ENCODE measurements around the gene FAF2. TPM values are rescaled to one million over a fixed set of nuclear protein-coding genes. Genes with fewer than 3 reads are reported as not detected.

FAF2 gene
- total and polyA plus RNA-seq, 2 donors (not counting 3 experiments of a cell fraction or from before 2014, with no cell fraction given): 27.9 to 43.5 TPM

GRCh38 chr5:176491101-176491502, 42.9 kb downstream of the FAF2 start:
- CTCF ChIA-PET: no interaction called here
- no peaks in the 10 kb centered on the region for H3K79me2 ChIP-seq (ENCODE audit: control insufficient read depth, insufficient read depth, low read length)
- H3K4me3 ChIP-seq (replicated peaks in 1 of 3; ENCODE audit: insufficient read depth in 1 of 3, low read depth in 1 of 3, low read length in 3 of 3): no peak overlapping the region
- no peak overlapping the region for H3K27ac ChIP-seq (ENCODE audit: insufficient read depth, low read depth, low read length)
- no peaks in the 10 kb centered on the region for H3K4me1 ChIP-seq (ENCODE audit: control insufficient read depth, extremely low read depth, insufficient read depth, low read length)
- H3K4me2 ChIP-seq (ENCODE audit: insufficient read depth, low read length): no peak overlapping the region
- no peak overlapping the region for H3K9ac ChIP-seq (replicated peaks; ENCODE audit: extremely low read depth, insufficient read depth, low read length)
- H3K27me3 ChIP-seq (ENCODE audit: control insufficient read depth in 2 of 2, insufficient read depth in 2 of 2, low read length in 2 of 2): no peaks in the 10 kb centered on the region
- TF ChIP-seq EZH2 (IDR thresholded peaks at IDR 0.05; ENCODE audit: borderline replicate concordance, low read depth, low read length, severe bottlenecking) (no peak), POLR2AphosphoS5 (IDR thresholded peaks at IDR 0.05; ENCODE audit: insufficient read depth, low read depth, low read length) (no peak), CTCF (IDR thresholded peaks at IDR 0.05; ENCODE audit: extremely low read depth in 1 of 2, insufficient read depth in 1 of 2, low read depth in 1 of 2, low read length in 2 of 2) (no peak), FOS (IDR thresholded peaks at IDR 0.05; ENCODE audit: borderline replicate concordance, insufficient read depth, low read length) (no peak), JUN (IDR thresholded peaks at IDR 0.05; ENCODE audit: borderline replicate concordance, insufficient read depth, insufficient read length, low read depth) (no peak), MYC (IDR thresholded peaks at IDR 0.05; ENCODE audit: low read depth, low read length) (no peak), GATA2 (IDR thresholded peaks at IDR 0.05; ENCODE audit: insufficient read depth, insufficient read length, low read depth, low read length) (no peak), POLR2A (IDR thresholded peaks at IDR 0.05; ENCODE audit: low read depth, low read length) (no peak), MAX (IDR thresholded peaks at IDR 0.05; ENCODE audit: insufficient read depth, insufficient read length) (no peak)
- H3K36me3 ChIP-seq (ENCODE audit: control insufficient read depth in 2 of 2, extremely low read depth in 1 of 2, insufficient read depth in 2 of 2, low read length in 2 of 2): peaks cover 19 to 29% of the 10 kb centered on the region in 2 experiments
- dilution Hi-C loops (cut with MboI; ENCODE audit: extremely low pct_ligation_motif_present, low sequenced_read_pairs) (no loop called here), intact Hi-C loops (cut with micrococcal nuclease) (no loop called here)
- H2AFZ ChIP-seq (ENCODE audit: low read depth, low read length): no peak overlapping the region
- no peaks in the 10 kb centered on the region for H4K20me1 ChIP-seq (replicated peaks; ENCODE audit: control insufficient read depth, extremely low read depth, insufficient read depth, low read length)
- BruUV-seq (replicated peaks): no TSS peak
- no peaks in the 10 kb centered on the region for H3K9me3 ChIP-seq (replicated peaks; ENCODE audit: control insufficient read depth, insufficient read depth, low read length)
- DNase-seq (ENCODE audit: low read depth, low spot score) (no peak), FAIRE-seq (no peak)
- POLR2A ChIA-PET: interaction anchor here (0.6 kb wide), 1 partner anchor 14 kb away, joined by 6 read pairs; no protein-coding TSS in a partner anchor
- H3K9me1 ChIP-seq (replicated peaks; ENCODE audit: control insufficient read depth, extremely low read depth, insufficient read depth, low read length): no peaks in the 10 kb centered on the region

Data from endothelial cell of umbilical vein (primary cell).